OCI-LY7 (cell line): ENCODE data around the gene KCNMA1.

Experiments
- EZH2phosphoT487 ChIP-seq: fragments of 200-600 bp; sonication (generic); IDR thresholded peaks from 2 replicates; pipeline ENCODE4 v1.6.1; 2018; ENCODE audit warnings: low read depth, borderline replicate concordance, mild to moderate bottlenecking, mixed run types, antibody characterized with exemption, low read length, moderate library complexity, mixed read lengths
- TF ChIP-seq, protein P1 (sequence below): fragments of 200-600 bp; sonication (generic); conservative IDR thresholded peaks from 2 replicates; pipeline ENCODE4 v1.5.1; 2014; ENCODE audit warnings: mild to moderate bottlenecking, antibody characterized with exemption, low read length, moderate library complexity, mixed read lengths

GRCh38 chr10:77448226-77448625, 189.4 kb downstream of the KCNMA1 start:
- TF ChIP-seq, protein P1, sequence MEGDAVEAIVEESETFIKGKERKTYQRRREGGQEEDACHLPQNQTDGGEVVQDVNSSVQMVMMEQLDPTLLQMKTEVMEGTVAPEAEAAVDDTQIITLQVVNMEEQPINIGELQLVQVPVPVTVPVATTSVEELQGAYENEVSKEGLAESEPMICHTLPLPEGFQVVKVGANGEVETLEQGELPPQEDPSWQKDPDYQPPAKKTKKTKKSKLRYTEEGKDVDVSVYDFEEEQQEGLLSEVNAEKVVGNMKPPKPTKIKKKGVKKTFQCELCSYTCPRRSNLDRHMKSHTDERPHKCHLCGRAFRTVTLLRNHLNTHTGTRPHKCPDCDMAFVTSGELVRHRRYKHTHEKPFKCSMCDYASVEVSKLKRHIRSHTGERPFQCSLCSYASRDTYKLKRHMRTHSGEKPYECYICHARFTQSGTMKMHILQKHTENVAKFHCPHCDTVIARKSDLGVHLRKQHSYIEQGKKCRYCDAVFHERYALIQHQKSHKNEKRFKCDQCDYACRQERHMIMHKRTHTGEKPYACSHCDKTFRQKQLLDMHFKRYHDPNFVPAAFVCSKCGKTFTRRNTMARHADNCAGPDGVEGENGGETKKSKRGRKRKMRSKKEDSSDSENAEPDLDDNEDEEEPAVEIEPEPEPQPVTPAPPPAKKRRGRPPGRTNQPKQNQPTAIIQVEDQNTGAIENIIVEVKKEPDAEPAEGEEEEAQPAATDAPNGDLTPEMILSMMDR, result no peak
- no peak for TF ChIP-seq EZH2phosphoT487
